Chondrocyte (in vitro differentiated cells): Measurements from ENCODE around the gene ARAP2. TPM values are rescaled to one million over a fixed set of nuclear protein-coding genes. Genes with fewer than 3 reads are reported as not detected.

Source experiments
- DNase-seq: peaks from one replicate; pipeline ENCODE4 v3.0.0; 2021; ENCODE audit warnings: mixed read lengths, low spot score
- H3K27ac Mint-ChIP-seq: one replicate; pipeline ENCODE4 v1.8.0; 2021; ENCODE audit warnings: mild to moderate bottlenecking, moderate library complexity, mixed read lengths; ENCODE audit not compliant: unreplicated experiment
- H3K27me3 Mint-ChIP-seq: 2 replicates; pipeline ENCODE4 v1.8.0; 2021; ENCODE audit warnings: low read depth, mixed read lengths
- H3K36me3 Mint-ChIP-seq: 2 replicates; pipeline ENCODE4 v1.8.0; 2021; ENCODE audit warnings: low read depth, mixed read lengths
- H3K4me1 Mint-ChIP-seq: 2 replicates; pipeline ENCODE4 v1.8.0; 2021; ENCODE audit warnings: low read depth, mild to moderate bottlenecking, mixed read lengths
- H3K4me3 Mint-ChIP-seq: one replicate; pipeline ENCODE4 v1.8.0; 2021; ENCODE audit warnings: mild to moderate bottlenecking, moderate library complexity, mixed read lengths; ENCODE audit not compliant: unreplicated experiment
- H3K9me3 Mint-ChIP-seq: 2 replicates; pipeline ENCODE4 v1.8.0; 2021; ENCODE audit warnings: low read depth, mixed read lengths
- CTCF ChIP-seq: fragments of 200-600 bp; sonication (generic); IDR thresholded peaks from 2 replicates; pipeline ENCODE4 v1.5.0; 2021; ENCODE audit warnings: antibody characterized with exemption, mild to moderate bottlenecking, moderate library complexity
- total RNA-seq: library from RNA; stranded (reverse); gene quantifications from 3 replicates; pipeline ENCODE4 v1.2.1, GENCODE V29; 2021

The ARAP2 gene
- total RNA-seq, 1 donor from 2014 or later = 1.6 TPM

- H3K27me3 Mint-ChIP-seq = peaks cover 4% of the 10 kb centered on the region
- no peaks in the 10 kb centered on the region for H3K4me1 Mint-ChIP-seq
- no peak overlapping the region for H3K27ac Mint-ChIP-seq
- no peak for TF ChIP-seq CTCF
- no peak for DNase-seq
- no peaks in the 10 kb centered on the region for H3K9me3 Mint-ChIP-seq
- H3K4me3 Mint-ChIP-seq = no peak overlapping the region
- H3K36me3 Mint-ChIP-seq = no peaks in the 10 kb centered on the region
Measured at GRCh38 chr4:36269533-36270173, 25.3 kb upstream of the ARAP2 start.

- Mint-ChIP-seq H3K9me3 (no peaks in the 10 kb centered on the region), H3K4me3 (no peak overlapping the region), H3K4me1 (no peaks in the 10 kb centered on the region), H3K27ac (no peak overlapping the region), H3K36me3 (no peaks in the 10 kb centered on the region), H3K27me3 (peaks cover 4% of the 10 kb centered on the region)
- no peak for DNase-seq
- no peak for TF ChIP-seq CTCF
Measured at GRCh38 chr4:36269101-36269500, 24.8 kb upstream of the ARAP2 start.

- no peaks in the 10 kb centered on the region for H3K36me3 Mint-ChIP-seq
- H3K4me1 Mint-ChIP-seq = no peaks in the 10 kb centered on the region
- no peak overlapping the region for H3K4me3 Mint-ChIP-seq
- TF ChIP-seq CTCF = no peak
- peaks cover 4% of the 10 kb centered on the region for H3K27me3 Mint-ChIP-seq
- no peaks in the 10 kb centered on the region for H3K9me3 Mint-ChIP-seq
- no peak for DNase-seq
- no peak overlapping the region for H3K27ac Mint-ChIP-seq
Measured at GRCh38 chr4:36267486-36268268, 23.4 kb upstream of the ARAP2 start.

- H3K9me3 Mint-ChIP-seq = no peaks in the 10 kb centered on the region
- no peak overlapping the region for H3K4me3 Mint-ChIP-seq
- H3K27ac Mint-ChIP-seq = no peak overlapping the region
- no peaks in the 10 kb centered on the region for H3K36me3 Mint-ChIP-seq
- no peak for TF ChIP-seq CTCF
- DNase-seq = no peak
- peaks cover 4% of the 10 kb centered on the region for H3K27me3 Mint-ChIP-seq
- H3K4me1 Mint-ChIP-seq = no peaks in the 10 kb centered on the region
Measured at GRCh38 chr4:36264207-36264826, 20.0 kb upstream of the ARAP2 start.

- no peak for DNase-seq
- Mint-ChIP-seq H3K4me1 (no peaks in the 10 kb centered on the region), H3K36me3 (no peaks in the 10 kb centered on the region), H3K9me3 (no peaks in the 10 kb centered on the region), H3K4me3 (no peak overlapping the region), H3K27ac (no peak overlapping the region), H3K27me3 (no peaks in the 10 kb centered on the region)
- no peak for TF ChIP-seq CTCF
Measured at GRCh38 chr4:36260731-36261130, 16.4 kb upstream of the ARAP2 start.
